K562 (cell line): Measurements from ENCODE around the gene HBM. TPM values are rescaled to one million over a fixed set of nuclear protein-coding genes. Genes with fewer than 3 reads are reported as not detected.

Experiments
- ATF7 ChIP-seq: fragments of 450-650 bp; IDR thresholded peaks from 2 replicates; pipeline ENCODE4 v1.7.1; 2014; ENCODE audit warnings: mild to moderate bottlenecking, moderate library complexity
- DDX20 ChIP-seq: fragments of 450-650 bp; IDR thresholded peaks from 2 replicates; pipeline ENCODE4 v1.6.1; 2016; ENCODE audit warnings: missing genetic modification characterization, low read depth, mild to moderate bottlenecking, missing compliant biosample characterization, moderate library complexity
- E2F6 ChIP-seq, 2 experiments: IDR thresholded peaks; 2 replicates each; pipeline ENCODE4 v1.6.1; 2011; ENCODE audit warnings: borderline replicate concordance in 1 of 2, control low read depth in 1 of 2, low read depth in 1 of 2, low read length in 1 of 2, mild to moderate bottlenecking in 1 of 2, mixed read lengths in 1 of 2, moderate library complexity in 1 of 2; ENCODE audit not compliant: insufficient read depth in 1 of 2, insufficient read length in 1 of 2, poor library complexity in 1 of 2, severe bottlenecking in 1 of 2; ENCODE audit errors: extremely low read depth in 1 of 2
- ELF1 ChIP-seq: fragments of 200-800 bp; sonication (Bioruptor generic); IDR thresholded peaks from 2 replicates; pipeline ENCODE4 v1.6.1; 2016; ENCODE audit warnings: missing genetic modification characterization, missing compliant biosample characterization
- FOXP1 ChIP-seq: sonication (generic); formaldehyde crosslinking; IDR thresholded peaks from 2 replicates; pipeline ENCODE4 v1.8.0; 2022; ENCODE audit warnings: mild to moderate bottlenecking, missing genetic modification reagents
- HDAC3 ChIP-seq: fragments of 450-650 bp; IDR thresholded peaks from 2 replicates; pipeline ENCODE4 v1.6.1; 2018; ENCODE audit warnings: borderline replicate concordance, mild to moderate bottlenecking, moderate library complexity; ENCODE audit not compliant: partially characterized antibody
- MTA2 ChIP-seq: fragments of 450-650 bp; IDR thresholded peaks from 2 replicates; pipeline ENCODE4 v1.6.1; 2016; ENCODE audit warnings: low read depth
- POLR2G ChIP-seq: fragments of 200-400 bp; formaldehyde crosslinking; IDR thresholded peaks from 2 replicates; pipeline ENCODE4 v1.6.1; 2017; ENCODE audit warnings: low read depth, mild to moderate bottlenecking, antibody characterized with exemption, low read length, moderate library complexity
- PRDM10 ChIP-seq: fragments of 450-650 bp; IDR thresholded peaks from 2 replicates; pipeline ENCODE4 v1.6.1; 2018; ENCODE audit not compliant: partially characterized antibody
- PTBP1 ChIP-seq: fragments of 200-400 bp; formaldehyde crosslinking; IDR thresholded peaks from 2 replicates; pipeline ENCODE4 v1.6.1; 2017; ENCODE audit warnings: low read depth, low read length
- REST ChIP-seq, 2 experiments: fragments of 450-650 bp; formaldehyde crosslinking in 1 of 2; IDR thresholded peaks; 2 replicates each; pipeline versions ENCODE4 v1.4.0 to v1.6.1; 2014 to 2020; ENCODE audit warnings: mild to moderate bottlenecking in 2 of 2, borderline replicate concordance in 1 of 2, low read depth in 1 of 2
- SMARCE1 ChIP-seq: fragments of 450-650 bp; IDR thresholded peaks from 2 replicates; pipeline ENCODE4 v1.7.1; 2016; ENCODE audit warnings: mild to moderate bottlenecking
- STAT5A ChIP-seq: IDR thresholded peaks from 2 replicates; pipeline ENCODE4 v1.6.1; 2012; ENCODE audit warnings: low read length, inconsistent platforms, borderline replicate concordance
- TCF7 ChIP-seq: sonication (generic); IDR thresholded peaks from 2 replicates; pipeline ENCODE4 v1.6.1; 2016; ENCODE audit warnings: antibody characterized with exemption, borderline replicate concordance
- ZNF134 ChIP-seq: fragments of 250-450 bp; sonication (Bioruptor Pico); conservative IDR thresholded peaks from 2 replicates; pipeline ENCODE4 v1.4.0; 2020
- ZNF3 ChIP-seq: fragments of 250-450 bp; sonication (Bioruptor Pico); IDR thresholded peaks from 2 replicates; pipeline ENCODE4 v1.5.0; 2021; ENCODE audit warnings: mild to moderate bottlenecking, moderate library complexity
- polyA plus RNA-seq, 8 experiments: library from polyadenylated mRNA; depleted of rRNA in 4 of 8; stranded (reverse) in 5 of 8; unstranded in 3 of 8; fragments of >200 nt; fragmentation: Nextera tagmentation in 2 of 8; fragmentation: Illumina TruSeq in 1 of 8; extraction: Ambion mirVana in 2 of 8; extraction: Trizol in 1 of 8; gene quantifications; 2 replicates each; pipeline versions ENCODE4 v1.2.1 to v1.2.3, GENCODE V29; 2011 to 2014; ENCODE audit warnings: inconsistent platforms in 1 of 8, missing spikeins in 1 of 8
- total RNA-seq, 7 experiments: library from RNA; depleted of rRNA in 6 of 7; stranded (reverse); fragments of >200 nt in 6 of 7; fragmentation: Illumina TruSeq in 2 of 7; extraction: Trizol in 2 of 7; gene quantifications; 2 replicates each; pipeline versions ENCODE4 v1.2.1 to v1.2.3, GENCODE V29; 2011 to 2021; ENCODE audit warnings: low replicate concordance in 1 of 7

HBM gene
- total and polyA plus RNA-seq, 9 of the 15 experiments (the other 6 are each of a cell fraction or from before 2014, with no cell fraction given), result not detected

- TF ChIP-seq REST (IDR thresholded peaks at IDR 0.05; ENCODE audit: borderline replicate concordance), result peak; percentile 27; the same call in 1 of the 2 replicates
- TF ChIP-seq REST (CRISPR knock-in tag; IDR thresholded peaks at IDR 0.05; ENCODE audit: low read depth), result no peak
- TF ChIP-seq PTBP1, result 0 out of 2 replicates have a peak, but pooled peaks have one; percentile 34
- TF ChIP-seq ELF1, result peak; percentile 26; the same call in 1 of the 2 replicates
- peak in 1 of 2 experiments; percentile 32 for TF ChIP-seq E2F6 (IDR thresholded peaks at IDR 0.05; ENCODE audit: borderline replicate concordance in 1 of 2, extremely low read depth in 1 of 2, insufficient read depth in 1 of 2, insufficient read length in 1 of 2, low read depth in 1 of 2, low read length in 1 of 2, poor library complexity in 1 of 2, severe bottlenecking in 1 of 2)
- TF ChIP-seq ZNF134 (CRISPR knock-in tag), result 0 out of 2 replicates have a peak, but pooled peaks have one; percentile 25
- no peak for TF ChIP-seq DDX20 (tag)
- peak; percentile 69 for TF ChIP-seq HDAC3
- peak; percentile 89 for TF ChIP-seq TCF7
- 0 out of 2 replicates have a peak, but pooled peaks have one; percentile 13 for TF ChIP-seq ATF7
- peak; percentile 88 for TF ChIP-seq STAT5A
- TF ChIP-seq POLR2G, result no peak
- TF ChIP-seq SMARCE1, result peak; percentile 87
- peak; percentile 79 for TF ChIP-seq PRDM10
- no peak for TF ChIP-seq ZNF3 (CRISPR knock-in tag)
- TF ChIP-seq FOXP1 (CRISPR knock-in tag), result no peak
- peak; percentile 89 for TF ChIP-seq MTA2
These were observed 22.7 kb upstream of the HBM start (continued) for GRCh38 chr16:143047-143446.
